H1 (cell line): ENCODE results near the gene KRT35.

Experiments used
- CTCF ChIP-seq, 3 experiments: IDR thresholded peaks; 1 replicate in 2 of 3; 2 replicates in 1 of 3; pipeline versions ENCODE4 v1.5.1 to v1.6.1; 2011; ENCODE audit warnings: low read length in 3 of 3, mild to moderate bottlenecking in 3 of 3, inconsistent platforms in 2 of 3, low read depth in 1 of 3, moderate library complexity in 1 of 3; ENCODE audit not compliant: insufficient read depth in 1 of 3; ENCODE audit errors: control extremely low read depth in 1 of 3
- EP300 ChIP-seq, 2 experiments: IDR thresholded peaks; 1 replicate in 1 of 2; 2 replicates in 1 of 2; pipeline ENCODE4 v1.6.1; 2011 to 2012; ENCODE audit warnings: low read depth in 2 of 2, low read length in 2 of 2, mild to moderate bottlenecking in 2 of 2, borderline replicate concordance in 1 of 2, inconsistent platforms in 1 of 2, moderate library complexity in 1 of 2
- GABPA ChIP-seq: IDR thresholded peaks from 2 replicates; pipeline ENCODE4 v1.6.1; 2011; ENCODE audit warnings: mild to moderate bottlenecking, low read length, moderate library complexity, borderline replicate concordance; ENCODE audit not compliant: insufficient read depth
- JUND ChIP-seq: IDR thresholded peaks from 2 replicates; pipeline ENCODE4 v1.6.1; 2011; ENCODE audit warnings: mild to moderate bottlenecking, improper control_type of control experiment, low read length
- POLR2AphosphoS5 ChIP-seq: IDR thresholded peaks from 2 replicates; pipeline ENCODE4 v1.6.1; 2011; ENCODE audit warnings: low read depth, low read length
- TCF12 ChIP-seq: IDR thresholded peaks from 2 replicates; pipeline ENCODE4 v1.6.1; 2011; ENCODE audit warnings: low read depth, mild to moderate bottlenecking, low read length

DNA sequence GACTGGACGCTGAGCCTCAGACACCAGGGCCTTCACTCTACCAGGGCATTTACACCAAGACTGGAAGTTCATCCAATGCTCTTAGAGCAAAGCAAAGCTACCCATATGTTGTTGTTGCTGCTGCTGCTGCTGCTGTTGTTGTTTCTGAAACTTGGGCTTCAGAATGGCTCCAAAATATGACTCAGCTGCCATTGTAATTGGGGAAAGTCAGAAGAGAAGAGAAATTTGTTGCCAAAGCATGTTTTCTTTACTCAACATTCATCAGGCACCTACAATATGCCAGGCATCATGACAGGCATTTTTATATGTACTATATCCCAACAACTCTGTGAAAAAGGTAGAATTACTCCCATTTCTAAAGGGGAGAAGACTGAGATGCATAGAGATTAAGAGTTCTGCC lies 25.7 kb downstream of the KRT35 start:
- TF ChIP-seq POLR2AphosphoS5 (no peak), CTCF (IDR thresholded peaks at IDR 0.05; ENCODE audit: control extremely low read depth in 1 of 3, insufficient read depth in 1 of 3, low read depth in 1 of 3, low read length in 3 of 3) (no peak), TCF12 (no peak), GABPA (no peak), EP300 (IDR thresholded peaks at IDR 0.05; ENCODE audit: borderline replicate concordance in 1 of 2, low read depth in 2 of 2, low read length in 2 of 2) (no peak), JUND (no peak)
